ENCODE measurements around the gene SIRPG.
"Not testable (repeated sequence)": the region's sequence is repeated elsewhere in the genome, so short reads cannot be mapped to it uniquely, and the experiment has no call there.

Gene SIRPG

GRCh38 chr20:1618479-1618878 lies 39.1 kb downstream of the SIRPG start:
- H3K36me3 ChIP-seq, result peaks cover 0 to 8% (median 0%) of the 10 kb centered on the region in 11 experiments; a peak in 2 of 22 replicates
- peak overlapping the region in 4 of 11 experiments; percentile 70 to 84 (median 78); a peak in 7 of 22 replicates for H3K27ac ChIP-seq
- no peaks in the 10 kb centered on the region for H4K20me1 ChIP-seq
- peak overlapping the region in 7 of 11 experiments; percentile 84 to 96 (median 90); a peak in 13 of 22 replicates for H3K4me2 ChIP-seq
- no peak for TF ChIP-seq Cebpa-rat (IDR thresholded peaks at IDR 0.05)
- peaks cover 8 to 40% (median 13%) of the 10 kb centered on the region in 11 experiments; a peak in 20 of 22 replicates for H3K9me3 ChIP-seq (replicated peaks in 1 of 11)
- H3K4me1 ChIP-seq, result peaks cover 18 to 68% (median 46%) of the 10 kb centered on the region in 10 experiments
- no peak overlapping the region for H3K9ac ChIP-seq
- H3K4me3 ChIP-seq, result peak overlapping the region in 6 of 10 experiments; percentile 14 to 61 (median 45); a peak in 5 of 20 replicates
- no peaks in the 10 kb centered on the region for H3K27me3 ChIP-seq

GRCh38 chr20:1616858-1617434 lies 40.6 kb downstream of the SIRPG start:
- peaks cover 0 to 8% (median 0%) of the 10 kb centered on the region in 11 experiments; a peak in 2 of 22 replicates for H3K36me3 ChIP-seq
- H3K4me2 ChIP-seq, result peak overlapping the region in 6 of 11 experiments; percentile 13 to 61 (median 39); a peak in 8 of 22 replicates
- no peaks in the 10 kb centered on the region for H3K27me3 ChIP-seq
- H3K9me3 ChIP-seq (replicated peaks in 1 of 11), result peaks cover 8 to 40% (median 13%) of the 10 kb centered on the region in 11 experiments; a peak in 20 of 22 replicates
- no peak overlapping the region for H3K9ac ChIP-seq
- H4K20me1 ChIP-seq, result no peaks in the 10 kb centered on the region
- TF ChIP-seq Cebpa-rat (IDR thresholded peaks at IDR 0.05), result no peak
- no peak overlapping the region for H3K4me3 ChIP-seq
- H3K4me1 ChIP-seq, result peaks cover 18 to 54% (median 37%) of the 10 kb centered on the region in 10 experiments
- H3K27ac ChIP-seq, result no peak overlapping the region

GRCh38 chr20:1610404-1610803 lies 47.2 kb downstream of the SIRPG start:
- not testable (repeated sequence) for H3K27ac ChIP-seq, H3K9ac ChIP-seq, H3K4me1 ChIP-seq, H3K4me3 ChIP-seq, H3K27me3 ChIP-seq, H3K4me2 ChIP-seq, H4K20me1 ChIP-seq, H3K36me3 ChIP-seq
- peaks cover 0 to 17% (median 0%) of the 10 kb centered on the region in 11 experiments; a peak in 4 of 22 replicates for H3K9me3 ChIP-seq (replicated peaks in 1 of 11)

- not testable (repeated sequence) for H3K4me3 ChIP-seq
These were observed 48.8 kb downstream of the SIRPG start for GRCh38 chr20:1608678-1609347.

GRCh38 chr20:1600736-1601135 lies 56.8 kb downstream of the SIRPG start:
- peaks cover 0 to 25% (median 2%) of the 10 kb centered on the region in 10 experiments; a peak in 14 of 20 replicates for H3K4me1 ChIP-seq
- H3K4me3 ChIP-seq, result no peak overlapping the region
- no peaks in the 10 kb centered on the region for H3K36me3 ChIP-seq
- TF ChIP-seq Cebpa-rat (IDR thresholded peaks at IDR 0.05), result no peak
- no peak overlapping the region for H3K9ac ChIP-seq
- no peak overlapping the region for H3K4me2 ChIP-seq
- no peaks in the 10 kb centered on the region for H3K27me3 ChIP-seq
- no peaks in the 10 kb centered on the region for H3K9me3 ChIP-seq (replicated peaks in 1 of 11)
- no peak overlapping the region for H3K27ac ChIP-seq
- H4K20me1 ChIP-seq, result no peaks in the 10 kb centered on the region

More at GRCh38 chr20:1608678-1609347, 48.8 kb downstream of the SIRPG start:
- H3K27ac ChIP-seq; H3K9me3 ChIP-seq (replicated peaks in 1 of 11); H3K4me1 ChIP-seq; H3K4me2 ChIP-seq; H3K36me3 ChIP-seq; H3K9ac ChIP-seq; H4K20me1 ChIP-seq; H3K27me3 ChIP-seq: not testable (repeated sequence)

GRCh38 chr20:1595333-1595732 lies 62.2 kb downstream of the SIRPG start:
- H3K4me1 ChIP-seq, result peaks cover 0 to 46% (median 12%) of the 10 kb centered on the region in 10 experiments; a peak in 18 of 20 replicates
- no peaks in the 10 kb centered on the region for H3K27me3 ChIP-seq
- H4K20me1 ChIP-seq, result no peaks in the 10 kb centered on the region
- no peak for TF ChIP-seq Cebpa-rat (IDR thresholded peaks at IDR 0.05)
- no peak overlapping the region for H3K4me3 ChIP-seq
- peak overlapping the region in 10 of 11 experiments; percentile 10 to 73 (median 59); a peak in 17 of 22 replicates for H3K4me2 ChIP-seq
- H3K36me3 ChIP-seq, result no peaks in the 10 kb centered on the region
- no peak overlapping the region for H3K9ac ChIP-seq
- no peaks in the 10 kb centered on the region for H3K9me3 ChIP-seq (replicated peaks in 1 of 11)
- peak overlapping the region in 6 of 11 experiments; percentile 14 to 69 (median 51); a peak in 8 of 22 replicates for H3K27ac ChIP-seq

- Histone ChIP-seq H3K27ac (peak overlapping the region; percentile 50 to 94 (median 87); a peak in 21 of 22 replicates), H3K27me3 (no peaks in the 10 kb centered on the region), H3K4me3 (peak overlapping the region in 6 of 10 experiments; percentile 17 to 54 (median 44); a peak in 9 of 20 replicates), H3K36me3 (peaks cover 0 to 3% (median 0%) of the 10 kb centered on the region in 11 experiments; a peak in 2 of 22 replicates), H3K4me1 (peaks cover 0 to 48% (median 30%) of the 10 kb centered on the region in 10 experiments; a peak in 17 of 20 replicates), H3K4me2 (peak overlapping the region in 10 of 11 experiments; percentile 24 to 86 (median 76); a peak in 19 of 22 replicates), H3K9me3 (replicated peaks in 1 of 11) (peaks cover 0 to 32% (median 0%) of the 10 kb centered on the region in 11 experiments; a peak in 10 of 22 replicates), H3K9ac (peak overlapping the region in 10 of 11 experiments; percentile 44 to 80 (median 77); a peak in 17 of 22 replicates), H4K20me1 (no peaks in the 10 kb centered on the region)
- TF ChIP-seq Cebpa-rat (IDR thresholded peaks at IDR 0.05), result peak; percentile 21 to 84 (median 71); a peak in 16 of 22 replicates
These were observed 68.8 kb downstream of the SIRPG start for GRCh38 chr20:1588533-1589460.

- TF ChIP-seq Cebpa-rat (IDR thresholded peaks at IDR 0.05), result no peak
- Histone ChIP-seq H3K4me3 (peak overlapping the region in 7 of 10 experiments; percentile 3 to 54 (median 43); a peak in 9 of 20 replicates), H3K27ac (peak overlapping the region; percentile 50 to 94 (median 87); a peak in 21 of 22 replicates), H3K36me3 (peaks cover 0 to 11% (median 0%) of the 10 kb centered on the region in 11 experiments; a peak in 2 of 22 replicates), H3K27me3 (no peaks in the 10 kb centered on the region), H3K9ac (peak overlapping the region in 9 of 11 experiments; percentile 56 to 80 (median 77); a peak in 17 of 22 replicates), H3K4me1 (peaks cover 0 to 48% (median 30%) of the 10 kb centered on the region in 10 experiments; a peak in 17 of 20 replicates), H4K20me1 (no peaks in the 10 kb centered on the region), H3K4me2 (peak overlapping the region in 10 of 11 experiments; percentile 24 to 86 (median 76); a peak in 19 of 22 replicates), H3K9me3 (replicated peaks in 1 of 11) (peaks cover 0 to 36% (median 0%) of the 10 kb centered on the region in 11 experiments; a peak in 10 of 22 replicates)
These were observed 69.6 kb downstream of the SIRPG start for GRCh38 chr20:1587781-1588532.

All from BLaER1 treated with 17β-estradiol and CSF1 and Interleukin-3, amounts not matched to agents 10 nM and 100 nM (cell line).